Measurements from ENCODE around the gene PTPRN.

DNA sequence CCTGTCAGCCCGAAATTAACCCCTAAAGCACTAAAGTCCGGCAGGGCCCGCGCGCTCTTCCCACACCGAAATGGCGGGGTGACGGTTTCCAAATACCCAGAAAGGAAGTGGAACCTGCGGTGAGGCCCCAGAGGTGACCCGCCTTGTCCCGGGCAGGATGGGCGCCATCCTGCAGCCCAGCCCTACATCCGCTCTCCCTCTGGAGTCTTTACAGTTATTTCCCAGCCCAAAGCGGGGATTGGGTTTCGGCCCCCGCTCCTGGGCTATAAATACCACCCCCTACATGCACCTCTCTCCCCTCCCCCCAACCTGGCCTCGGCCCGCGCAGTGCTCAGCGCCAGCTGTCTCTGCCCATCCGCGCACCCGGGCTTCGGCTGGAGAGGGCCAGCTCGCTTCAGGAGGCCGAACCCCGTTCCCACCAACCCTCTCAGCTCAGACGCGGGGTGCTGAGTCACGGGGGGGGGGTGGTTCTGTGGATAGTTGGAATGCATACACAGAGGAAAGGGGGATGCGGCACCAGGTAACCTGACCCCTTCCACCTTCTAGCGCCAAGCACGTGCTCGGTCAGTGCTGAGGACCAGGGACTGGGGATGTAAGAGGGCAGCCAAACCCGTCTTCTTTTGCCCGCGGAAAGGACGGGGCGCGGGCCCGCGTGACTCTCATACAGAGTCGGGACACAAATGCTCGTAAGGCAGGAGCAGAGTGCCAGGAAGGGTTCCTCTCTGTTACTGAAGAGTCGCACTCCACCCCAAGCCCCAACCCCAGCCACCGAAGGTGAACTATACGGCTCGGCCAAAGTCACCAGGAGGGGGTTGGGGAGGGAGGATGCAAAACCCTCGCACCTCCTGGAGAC, 56.1 kb downstream of the PTPRN start, which contains the start of gene TUBA4B:
- TF ChIP-seq, protein P1, sequence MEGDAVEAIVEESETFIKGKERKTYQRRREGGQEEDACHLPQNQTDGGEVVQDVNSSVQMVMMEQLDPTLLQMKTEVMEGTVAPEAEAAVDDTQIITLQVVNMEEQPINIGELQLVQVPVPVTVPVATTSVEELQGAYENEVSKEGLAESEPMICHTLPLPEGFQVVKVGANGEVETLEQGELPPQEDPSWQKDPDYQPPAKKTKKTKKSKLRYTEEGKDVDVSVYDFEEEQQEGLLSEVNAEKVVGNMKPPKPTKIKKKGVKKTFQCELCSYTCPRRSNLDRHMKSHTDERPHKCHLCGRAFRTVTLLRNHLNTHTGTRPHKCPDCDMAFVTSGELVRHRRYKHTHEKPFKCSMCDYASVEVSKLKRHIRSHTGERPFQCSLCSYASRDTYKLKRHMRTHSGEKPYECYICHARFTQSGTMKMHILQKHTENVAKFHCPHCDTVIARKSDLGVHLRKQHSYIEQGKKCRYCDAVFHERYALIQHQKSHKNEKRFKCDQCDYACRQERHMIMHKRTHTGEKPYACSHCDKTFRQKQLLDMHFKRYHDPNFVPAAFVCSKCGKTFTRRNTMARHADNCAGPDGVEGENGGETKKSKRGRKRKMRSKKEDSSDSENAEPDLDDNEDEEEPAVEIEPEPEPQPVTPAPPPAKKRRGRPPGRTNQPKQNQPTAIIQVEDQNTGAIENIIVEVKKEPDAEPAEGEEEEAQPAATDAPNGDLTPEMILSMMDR (IDR thresholded peaks at IDR 0.05; ENCODE audit: low read depth, low read length, poor library complexity, severe bottlenecking) = no peak
- no peak for TF ChIP-seq EZH2phosphoT487 (IDR thresholded peaks at IDR 0.05; ENCODE audit: borderline replicate concordance, low read length)
